Common myeloid progenitor, CD34-positive (primary cell): ENCODE results near the gene TNS1.

ENCODE experiments used
- CTCF ChIA-PET: fragments of 350-600 bp; sonication (Branson Sonifier 250); formaldehyde crosslinking; loops from one replicate; lab custom pipeline; 2021; ENCODE audit warnings: antibody characterized with exemption; lab: Charles Lee
- POLR2A ChIA-PET: fragments of 350-600 bp; sonication (Branson Sonifier 250); formaldehyde crosslinking; loops from one replicate; lab custom pipeline; 2021; ENCODE audit warnings: antibody characterized with exemption; lab: Charles Lee
- DNase-seq, 3 donors: peaks; one replicate each; pipeline versions ENCODE4 v3.0.0 to v3.0.0-alpha.2; 2013
- H3K27ac ChIP-seq, 2 experiments: 1 replicate in 1 of 2; 2 replicates in 1 of 2; pipeline ENCODE4 v1.7.0; 2013; ENCODE audit warnings: inconsistent platforms in 2 of 2, low read length in 2 of 2, mild to moderate bottlenecking in 2 of 2, low read depth in 1 of 2, moderate library complexity in 1 of 2; ENCODE audit not compliant: severe bottlenecking in 2 of 2, insufficient read depth in 1 of 2, poor library complexity in 1 of 2
- H3K27me3 ChIP-seq, 5 experiments: replicated peaks in 2 of 5; 1 replicate in 3 of 5; 2 replicates in 2 of 5; pipeline versions ENCODE4 v1.6.1 to v1.7.0; 2013; ENCODE audit warnings: low read length in 4 of 5, mild to moderate bottlenecking in 2 of 5, moderate library complexity in 2 of 5, inconsistent platforms in 1 of 5; ENCODE audit not compliant: insufficient read depth in 5 of 5, control insufficient read depth in 4 of 5
- H3K36me3 ChIP-seq, 4 experiments: 1 replicate in 2 of 4; 2 replicates in 2 of 4; pipeline versions ENCODE4 v1.6.1 to v1.7.0; 2013; ENCODE audit warnings: low read length in 3 of 4, control low read depth in 1 of 4, mild to moderate bottlenecking in 1 of 4; ENCODE audit not compliant: control insufficient read depth in 4 of 4, insufficient read depth in 4 of 4
- H3K4me1 ChIP-seq, 4 experiments: 1 replicate in 3 of 4; 2 replicates in 1 of 4; pipeline versions ENCODE4 v1.6.1 to v1.7.1; 2013; ENCODE audit warnings: low read length in 3 of 4, mild to moderate bottlenecking in 3 of 4, control low read depth in 1 of 4, inconsistent platforms in 1 of 4, moderate library complexity in 1 of 4; ENCODE audit not compliant: control insufficient read depth in 4 of 4, insufficient read depth in 4 of 4; ENCODE audit errors: control extremely low read depth in 1 of 4
- H3K4me3 ChIP-seq, 7 experiments: 1 replicate in 4 of 7; 2 replicates in 3 of 7; pipeline versions ENCODE4 v1.5.1 to v1.7.0; 2013; ENCODE audit warnings: mild to moderate bottlenecking in 7 of 7, low read length in 6 of 7, moderate library complexity in 6 of 7, inconsistent platforms in 2 of 7, low read depth in 2 of 7, control low read depth in 1 of 7; ENCODE audit not compliant: insufficient read depth in 4 of 7, control insufficient read depth in 1 of 7; ENCODE audit errors: extremely low read depth in 1 of 7
- H3K9me3 ChIP-seq, 5 experiments: 1 replicate in 4 of 5; 2 replicates in 1 of 5; pipeline versions ENCODE4 v1.6.1 to v1.7.1; 2013; ENCODE audit warnings: low read length in 4 of 5, mild to moderate bottlenecking in 2 of 5, inconsistent platforms in 1 of 5, low read depth in 1 of 5, moderate library complexity in 1 of 5; ENCODE audit not compliant: control insufficient read depth in 4 of 5, insufficient read depth in 2 of 5; ENCODE audit errors: control extremely low read depth in 1 of 5
- WGBS: methylation state at CpG from one replicate; pipeline ENCODE4 v1.1.5; 2013; ENCODE audit not compliant: insufficient coverage; 5-methylcytosine and 5-hydroxymethylcytosine counted together

The TNS1 gene

GRCh38 chr2:218017211-218018053 lies 14.6 kb upstream of the TNS1 start:
- POLR2A ChIA-PET: no interaction called here
- 38% methylated on average over 4 of the region's 7 CpGs for WGBS
- DNase-seq: peak in 1 of 3 donors; percentile 37
- Histone ChIP-seq H3K9me3 (no peaks in the 10 kb centered on the region), H3K36me3 (no peaks in the 10 kb centered on the region), H3K27me3 (no peaks in the 10 kb centered on the region), H3K4me1 (peaks cover 0 to 63% (median 44%) of the 10 kb centered on the region in 4 experiments), H3K4me3 (no peak overlapping the region), H3K27ac (no peak overlapping the region)
- CTCF ChIA-PET: interaction anchor here (0.8 to 1.3 kb wide), 3 partner anchors 16 to 19 kb away, joined by 3 to 6 read pairs (median 3); no protein-coding TSS in a partner anchor

DNA sequence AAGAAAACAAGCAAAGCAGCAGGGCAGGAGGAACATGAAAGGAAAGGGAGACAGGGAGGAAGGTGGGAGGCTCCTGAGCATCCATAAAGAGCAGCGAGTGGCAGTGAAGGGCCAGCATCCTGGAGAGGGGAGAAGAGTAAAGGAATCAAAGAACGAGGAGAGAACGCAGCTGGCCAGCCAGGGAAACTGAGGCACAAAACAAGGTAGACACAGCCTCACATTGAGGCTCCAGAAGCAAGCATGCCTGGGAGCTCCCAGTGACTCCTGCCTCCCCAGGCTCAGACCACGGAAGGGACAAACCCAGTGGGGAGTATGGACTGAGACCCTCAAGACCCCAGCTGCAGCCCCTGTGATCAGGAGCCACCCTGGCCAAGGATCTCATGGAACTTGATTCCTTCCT lies 14.0 kb upstream of the TNS1 start:
- Histone ChIP-seq H3K4me3 (no peak overlapping the region), H3K27ac (no peak overlapping the region), H3K4me1 (peaks cover 0 to 63% (median 49%) of the 10 kb centered on the region in 4 experiments), H3K9me3 (no peaks in the 10 kb centered on the region), H3K27me3 (no peaks in the 10 kb centered on the region), H3K36me3 (no peaks in the 10 kb centered on the region)
- WGBS: 98% methylated on average over 4 of the region's 4 CpGs
- CTCF ChIA-PET: interaction anchor here (1.3 kb wide), 1 partner anchor 16 kb away, joined by 6 read pairs; no protein-coding TSS in a partner anchor
- POLR2A ChIA-PET: no interaction called here
- no peak for DNase-seq

DNA sequence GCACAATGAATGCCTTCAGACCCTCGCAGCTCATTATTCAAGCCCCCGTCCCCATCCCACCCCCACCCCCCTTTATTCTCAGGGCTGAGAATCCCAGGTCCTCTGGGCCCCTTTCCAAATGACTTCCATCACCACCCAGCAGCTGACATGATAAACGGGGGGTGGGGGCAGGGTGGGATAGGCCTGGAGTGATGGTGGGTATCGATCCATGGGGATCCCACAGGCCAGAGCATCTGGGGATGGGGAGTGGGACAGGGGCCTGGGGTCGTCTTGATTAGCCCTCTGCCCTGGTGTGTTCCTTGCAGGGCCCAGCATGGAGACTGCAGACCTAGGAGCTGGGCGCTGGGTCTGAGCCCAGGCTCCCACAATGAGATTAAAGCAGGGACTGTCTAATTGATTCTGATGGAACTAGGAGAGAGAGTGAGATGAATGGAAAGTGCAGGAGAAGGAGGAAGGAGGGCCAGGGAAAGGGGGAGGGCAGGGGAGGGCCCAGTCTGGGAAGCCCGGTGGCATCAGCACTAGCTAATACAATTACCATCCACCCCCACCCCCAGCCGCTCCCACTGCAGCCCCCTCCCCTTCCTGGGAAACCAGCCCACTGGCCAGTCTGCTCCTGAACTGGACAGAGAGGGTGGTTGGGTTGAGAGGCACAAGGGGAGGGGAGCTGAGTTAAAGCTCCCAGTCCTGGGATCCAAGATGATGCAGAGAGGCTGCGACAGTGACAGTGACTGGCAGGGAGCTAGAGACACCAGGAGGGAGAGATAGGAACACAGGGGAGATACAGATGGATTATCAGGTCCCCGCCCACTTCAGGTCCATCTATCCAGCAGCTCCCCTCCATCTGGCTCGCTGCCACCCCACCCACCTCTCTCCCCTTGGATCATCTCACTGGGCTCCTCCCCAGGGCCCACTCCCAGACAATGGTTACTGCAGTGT lies 13.1 kb upstream of the TNS1 start:
- CTCF ChIA-PET: interaction anchor here (1.0 to 1.3 kb wide), 3 partner anchors 17 to 26 kb away, joined by 3 to 6 read pairs (median 4); no protein-coding TSS in a partner anchor
- POLR2A ChIA-PET: interaction anchor here (0.7 kb wide), 1 partner anchor 216 kb away, joined by 3 read pairs; no protein-coding TSS in a partner anchor
- 100% methylated on average over 3 of the region's 11 CpGs for WGBS

DNA sequence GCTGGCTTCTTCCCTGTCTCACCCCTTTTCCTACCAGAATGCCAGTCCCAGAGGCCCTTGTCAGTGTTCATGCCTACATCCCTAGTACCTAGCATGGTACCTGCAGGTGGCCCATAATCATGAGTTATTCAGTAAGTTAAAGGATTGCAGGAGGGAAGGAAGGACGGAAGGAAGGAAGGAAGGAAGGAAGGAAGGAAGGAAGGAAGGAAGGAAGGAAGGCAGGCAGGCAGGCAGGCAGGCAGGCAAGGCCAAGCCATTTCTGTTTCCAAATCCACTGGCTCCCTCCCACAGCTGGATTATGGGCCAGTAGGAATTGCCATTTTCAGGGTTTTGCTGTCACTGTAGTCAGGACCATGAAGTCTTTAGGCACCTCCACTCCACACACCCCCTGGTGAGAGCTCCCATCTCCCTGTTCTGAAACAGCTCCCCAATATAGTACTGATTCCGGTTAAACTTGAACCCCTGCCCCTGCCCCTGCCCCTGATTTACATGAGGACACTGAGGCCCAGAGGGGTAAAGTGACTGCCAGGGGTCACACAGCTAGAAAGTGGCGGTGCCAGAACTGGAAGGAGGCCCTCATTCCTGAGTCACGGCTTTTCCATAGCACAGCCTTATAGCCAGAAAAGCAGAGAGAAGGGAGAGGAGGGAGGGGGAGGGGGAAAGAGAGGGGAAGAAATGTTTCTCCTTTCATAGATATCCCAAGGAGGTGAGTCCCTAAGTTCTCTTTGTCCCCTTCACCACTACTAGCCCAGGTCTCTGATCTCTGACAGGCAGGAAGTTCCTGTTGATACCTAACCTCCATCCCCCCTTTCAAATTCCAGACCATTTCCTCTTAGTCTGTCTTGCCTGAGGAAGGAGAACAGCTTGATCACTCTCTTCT lies 12.2 kb upstream of the TNS1 start:
- CTCF ChIA-PET: interaction anchor here (1.0 kb wide), 2 partner anchors 25 to 26 kb away, joined by 3 to 4 read pairs; no protein-coding TSS in a partner anchor
- Histone ChIP-seq H3K4me3 (no peak overlapping the region), H3K27ac (no peak overlapping the region), H3K9me3 (no peaks in the 10 kb centered on the region), H3K36me3 (no peaks in the 10 kb centered on the region), H3K27me3 (no peaks in the 10 kb centered on the region), H3K4me1 (peaks cover 4 to 63% (median 53%) of the 10 kb centered on the region in 4 experiments)
- POLR2A ChIA-PET: interaction anchor here (0.7 kb wide), 1 partner anchor 215 kb away, joined by 3 read pairs; no protein-coding TSS in a partner anchor
- WGBS: 94% methylated on average over 2 of the region's 4 CpGs
- no peak for DNase-seq

More for the DNA sequence above, 13.1 kb upstream of the TNS1 start:
- Histone ChIP-seq H3K27ac (no peak overlapping the region), H3K27me3 (no peaks in the 10 kb centered on the region), H3K4me3 (no peak overlapping the region), H3K4me1 (peaks cover 2 to 63% (median 54%) of the 10 kb centered on the region in 4 experiments), H3K9me3 (no peaks in the 10 kb centered on the region), H3K36me3 (no peaks in the 10 kb centered on the region)
- DNase-seq: no peak

GRCh38 chr2:218013289-218013688 lies 10.5 kb upstream of the TNS1 start:
- Histone ChIP-seq H3K4me1 (peaks cover 4 to 52% (median 47%) of the 10 kb centered on the region in 4 experiments), H3K4me3 (no peak overlapping the region), H3K36me3 (no peaks in the 10 kb centered on the region), H3K27me3 (no peaks in the 10 kb centered on the region), H3K27ac (no peak overlapping the region), H3K9me3 (no peaks in the 10 kb centered on the region)
- no peak for DNase-seq
- ChIA-PET CTCF (interaction anchor here (2.0 to 2.3 kb wide), 2 partner anchors 22 to 24 kb away, joined by 5 to 7 read pairs; no protein-coding TSS in a partner anchor), POLR2A (no interaction called here)
- 94% methylated on average over 2 of the region's 2 CpGs for WGBS

DNA sequence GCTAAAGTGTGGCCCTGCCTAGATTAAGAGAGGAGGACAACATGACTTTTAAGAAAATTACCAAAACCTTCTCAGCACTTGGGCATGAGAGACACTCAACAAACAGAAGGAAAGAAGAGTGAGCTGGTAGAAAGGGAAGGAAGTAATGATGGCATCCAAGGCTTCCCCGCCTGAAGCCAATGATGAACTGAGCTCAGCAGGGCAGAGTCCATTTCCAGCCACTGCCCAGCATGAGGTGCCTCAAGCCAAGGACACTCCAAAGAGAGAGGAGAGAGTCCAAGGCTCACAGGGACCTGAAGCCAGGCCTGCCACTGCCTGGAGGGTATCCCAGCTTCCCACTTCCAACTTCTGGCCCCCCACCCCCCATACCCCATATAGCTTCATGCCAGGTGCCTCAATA lies 9.5 kb upstream of the TNS1 start:
- WGBS: 67% methylated on average over 1 of the region's 1 CpG
- ChIA-PET POLR2A (no interaction called here), CTCF (interaction anchor here (0.8 to 2.3 kb wide), 10 partner anchors 8 to 222 kb away, joined by 3 to 7 read pairs (median 4); partner anchors contain the start of gene TNS1)
- H3K36me3 ChIP-seq: no peaks in the 10 kb centered on the region
- H3K27ac ChIP-seq: no peak overlapping the region
- H3K4me1 ChIP-seq: peaks cover 4 to 42% (median 38%) of the 10 kb centered on the region in 4 experiments
- no peak for DNase-seq
- H3K9me3 ChIP-seq: no peaks in the 10 kb centered on the region
- H3K27me3 ChIP-seq: no peaks in the 10 kb centered on the region
- peak overlapping the region in 1 of 7 experiments; percentile 28 for H3K4me3 ChIP-seq
